Vagina (tissue), 2 donors: ENCODE results near the gene PDCD1LG2. TPM values are rescaled to one million over a fixed set of nuclear protein-coding genes. Genes with fewer than 3 reads are reported as not detected.
"Not testable (repeated sequence)": the region's sequence is repeated elsewhere in the genome, so short reads cannot be mapped to it uniquely, and the experiment has no call there.

Source experiments
- DNase-seq, 2 donors: peaks; one replicate each; pipeline ENCODE4 v3.0.0-alpha.2; 2017; ENCODE audit errors: extremely low spot score in 2 of 2
- H3K27ac ChIP-seq: fragments of 200-600 bp; sonication (generic); one replicate; pipeline ENCODE4 v1.5.1; 2019
- H3K27me3 ChIP-seq: fragments of 200-600 bp; sonication (generic); one replicate; pipeline ENCODE4 v1.5.1; 2019
- H3K36me3 ChIP-seq, 2 donors: fragments of 200-600 bp; sonication (generic); one replicate each; pipeline ENCODE4 v1.5.1; 2017 to 2019
- H3K4me1 ChIP-seq: fragments of 200-600 bp; sonication (generic); one replicate; pipeline ENCODE4 v1.5.1; 2019
- H3K4me3 ChIP-seq, 2 donors: fragments of 200-600 bp; sonication (generic); 1 replicate in 1 of 2; 2 replicates in 1 of 2; pipeline ENCODE4 v1.5.1; 2016 to 2019
- H3K9me3 ChIP-seq: fragments of 200-600 bp; sonication (generic); one replicate; pipeline ENCODE4 v1.5.1; 2019
- CTCF ChIP-seq, 3 experiments: fragments of 450-650 bp in 2 of 3; fragments of 200-600 bp in 1 of 3; sonication (generic) in 1 of 3; IDR thresholded peaks; one replicate each; pipeline ENCODE4 v1.5.1; 2017 to 2019; ENCODE audit warnings: antibody characterized with exemption in 3 of 3, mild to moderate bottlenecking in 2 of 3, moderate library complexity in 2 of 3
- POLR2A ChIP-seq, 2 donors: fragments of 450-650 bp; IDR thresholded peaks; one replicate each; pipeline ENCODE4 v1.6.1; 2017; ENCODE audit warnings: antibody characterized with exemption in 2 of 2, mild to moderate bottlenecking in 2 of 2, moderate library complexity in 2 of 2
- POLR2AphosphoS5 ChIP-seq, 2 donors: sonication (generic); formaldehyde crosslinking; IDR thresholded peaks; one replicate each; pipeline ENCODE4 v1.9.0; 2017; ENCODE audit warnings: antibody characterized with exemption in 2 of 2, mild to moderate bottlenecking in 2 of 2, low read depth in 1 of 2; ENCODE audit not compliant: insufficient read depth in 1 of 2
- intact Hi-C: fragments of 100-400 bp; cut with DNase I; formaldehyde crosslinking; loops from one replicate; pipeline ENCODE4 v1.15.1; 2023
- total RNA-seq: library from RNA; depleted of rRNA; stranded (reverse); fragments of >200 nt; gene quantifications from one replicate; pipeline ENCODE4 v1.2.3, GENCODE V29; 2016

The PDCD1LG2 gene
- total RNA-seq, 1 donor from 2014 or later: 1.2 TPM

GRCh38 chr9:5579881-5580280 lies 69.5 kb downstream of the PDCD1LG2 start:
- TF ChIP-seq CTCF (IDR thresholded peaks at IDR 0.05) (no peak), POLR2AphosphoS5 (IDR thresholded peaks at IDR 0.05; ENCODE audit: insufficient read depth in 1 of 2, low read depth in 1 of 2) (no peak), POLR2A (IDR thresholded peaks at IDR 0.05) (no peak)
- H3K27me3 ChIP-seq: no peaks in the 10 kb centered on the region
- no peaks in the 10 kb centered on the region for H3K4me1 ChIP-seq
- no peaks in the 10 kb centered on the region for H3K36me3 ChIP-seq
- no peak overlapping the region for H3K4me3 ChIP-seq
- no peaks in the 10 kb centered on the region for H3K9me3 ChIP-seq
- intact Hi-C loops: no loop called here
- DNase-seq: no peak
- no peak overlapping the region for H3K27ac ChIP-seq

- H3K4me1 ChIP-seq: no peaks in the 10 kb centered on the region
- H3K4me3 ChIP-seq: no peak overlapping the region
- no peak for DNase-seq
- intact Hi-C loops: no loop called here
- TF ChIP-seq CTCF (IDR thresholded peaks at IDR 0.05) (no peak), POLR2A (IDR thresholded peaks at IDR 0.05) (no peak), POLR2AphosphoS5 (IDR thresholded peaks at IDR 0.05; ENCODE audit: insufficient read depth in 1 of 2, low read depth in 1 of 2) (no peak)
- H3K9me3 ChIP-seq: no peaks in the 10 kb centered on the region
- H3K36me3 ChIP-seq: no peaks in the 10 kb centered on the region
- H3K27ac ChIP-seq: no peak overlapping the region
- no peaks in the 10 kb centered on the region for H3K27me3 ChIP-seq
These were observed 70.3 kb downstream of the PDCD1LG2 start for GRCh38 chr9:5580650-5581049.

GRCh38 chr9:5581706-5582105 lies 71.4 kb downstream of the PDCD1LG2 start:
- DNase-seq, H3K4me3 ChIP-seq, H3K27ac ChIP-seq, H3K36me3 ChIP-seq, H3K4me1 ChIP-seq, H3K9me3 ChIP-seq, H3K27me3 ChIP-seq, intact Hi-C loops: not testable (repeated sequence)

GRCh38 chr9:5582835-5583195 lies 72.5 kb downstream of the PDCD1LG2 start:
- Histone ChIP-seq H3K27me3 (no peaks in the 10 kb centered on the region), H3K27ac (peak overlapping the region; percentile 60), H3K4me3 (no peak overlapping the region), H3K4me1 (peaks cover 5% of the 10 kb centered on the region), H3K36me3 (no peaks in the 10 kb centered on the region), H3K9me3 (no peaks in the 10 kb centered on the region)
- TF ChIP-seq POLR2A (IDR thresholded peaks at IDR 0.05) (no peak), POLR2AphosphoS5 (IDR thresholded peaks at IDR 0.05; ENCODE audit: insufficient read depth in 1 of 2, low read depth in 1 of 2) (peak in 1 of 2 donors; percentile 36), CTCF (IDR thresholded peaks at IDR 0.05) (no peak)
- no peak for DNase-seq
- intact Hi-C loops: no loop called here

GRCh38 chr9:5586391-5586802 lies 76.1 kb downstream of the PDCD1LG2 start:
- intact Hi-C loops: no loop called here
- Histone ChIP-seq H3K27ac (peak overlapping the region; percentile 2), H3K4me1 (peaks cover 5% of the 10 kb centered on the region), H3K4me3 (no peak overlapping the region), H3K36me3 (no peaks in the 10 kb centered on the region), H3K27me3 (no peaks in the 10 kb centered on the region), H3K9me3 (no peaks in the 10 kb centered on the region)
- no peak for DNase-seq
- TF ChIP-seq CTCF (IDR thresholded peaks at IDR 0.05) (no peak), POLR2AphosphoS5 (IDR thresholded peaks at IDR 0.05; ENCODE audit: insufficient read depth in 1 of 2, low read depth in 1 of 2) (no peak), POLR2A (IDR thresholded peaks at IDR 0.05) (no peak)

GRCh38 chr9:5587024-5587423 lies 76.7 kb downstream of the PDCD1LG2 start:
- H3K4me1 ChIP-seq: peaks cover 5% of the 10 kb centered on the region
- H3K27me3 ChIP-seq: no peaks in the 10 kb centered on the region
- TF ChIP-seq CTCF (IDR thresholded peaks at IDR 0.05) (no peak), POLR2A (IDR thresholded peaks at IDR 0.05) (no peak), POLR2AphosphoS5 (IDR thresholded peaks at IDR 0.05; ENCODE audit: insufficient read depth in 1 of 2, low read depth in 1 of 2) (no peak)
- no peaks in the 10 kb centered on the region for H3K9me3 ChIP-seq
- H3K4me3 ChIP-seq: no peak overlapping the region
- H3K36me3 ChIP-seq: no peaks in the 10 kb centered on the region
- intact Hi-C loops: no loop called here
- no peak overlapping the region for H3K27ac ChIP-seq
- no peak for DNase-seq
